ENCODE data around the gene TTBK2. TPM values are rescaled to one million over a fixed set of nuclear protein-coding genes. Genes with fewer than 3 reads are reported as not detected.

TTBK2 gene
- total and polyA plus RNA-seq, 2 donors (not counting 3 experiments of a cell fraction or from before 2014, with no cell fraction given), result 4.4 to 17.1 TPM

GRCh38 chr15:42803436-42803835 is 117.1 kb downstream of the TTBK2 start:
- Histone ChIP-seq H3K4me3 (replicated peaks in 1 of 3; ENCODE audit: insufficient read depth in 1 of 3, low read depth in 1 of 3, low read length in 3 of 3) (no peak overlapping the region), H4K20me1 (replicated peaks; ENCODE audit: control insufficient read depth, extremely low read depth, insufficient read depth, low read length) (no peaks in the 10 kb centered on the region), H3K27me3 (ENCODE audit: control insufficient read depth in 2 of 2, insufficient read depth in 2 of 2, low read length in 2 of 2) (no peaks in the 10 kb centered on the region), H3K36me3 (ENCODE audit: control insufficient read depth in 2 of 2, extremely low read depth in 1 of 2, insufficient read depth in 2 of 2, low read length in 2 of 2) (peaks cover 0 to 12% of the 10 kb centered on the region in 2 experiments), H3K27ac (ENCODE audit: insufficient read depth, low read depth, low read length) (no peak overlapping the region), H3K9me3 (replicated peaks; ENCODE audit: control insufficient read depth, insufficient read depth, low read length) (no peaks in the 10 kb centered on the region), H3K9me1 (replicated peaks; ENCODE audit: control insufficient read depth, extremely low read depth, insufficient read depth, low read length) (no peaks in the 10 kb centered on the region), H3K4me1 (ENCODE audit: control insufficient read depth, extremely low read depth, insufficient read depth, low read length) (no peaks in the 10 kb centered on the region), H3K4me2 (ENCODE audit: insufficient read depth, low read length) (no peak overlapping the region), H3K9ac (replicated peaks; ENCODE audit: extremely low read depth, insufficient read depth, low read length) (no peak overlapping the region), H2AFZ (ENCODE audit: low read depth, low read length) (no peak overlapping the region), H3K79me2 (ENCODE audit: control insufficient read depth, insufficient read depth, low read length) (no peaks in the 10 kb centered on the region)
- ChIA-PET CTCF (interaction anchor here (3.6 kb wide), 1 partner anchor 123 kb away, joined by 31 read pairs; no protein-coding TSS in a partner anchor), POLR2A (no interaction called here)
- DNase-seq (ENCODE audit: low read depth, low spot score) (no peak), FAIRE-seq (no peak)
- intact Hi-C loops (cut with micrococcal nuclease) (no loop called here), dilution Hi-C loops (cut with MboI; ENCODE audit: extremely low pct_ligation_motif_present, low sequenced_read_pairs) (no loop called here)
- TF ChIP-seq GATA2 (IDR thresholded peaks at IDR 0.05; ENCODE audit: insufficient read depth, insufficient read length, low read depth, low read length) (no peak), POLR2A (IDR thresholded peaks at IDR 0.05; ENCODE audit: low read depth, low read length) (no peak), JUN (IDR thresholded peaks at IDR 0.05; ENCODE audit: borderline replicate concordance, insufficient read depth, insufficient read length, low read depth) (no peak), MAX (IDR thresholded peaks at IDR 0.05; ENCODE audit: insufficient read depth, insufficient read length) (no peak), CTCF (IDR thresholded peaks at IDR 0.05; ENCODE audit: extremely low read depth in 1 of 2, insufficient read depth in 1 of 2, low read depth in 1 of 2, low read length in 2 of 2) (no peak), POLR2AphosphoS5 (IDR thresholded peaks at IDR 0.05; ENCODE audit: insufficient read depth, low read depth, low read length) (no peak), EZH2 (IDR thresholded peaks at IDR 0.05; ENCODE audit: borderline replicate concordance, low read depth, low read length, severe bottlenecking) (no peak), MYC (IDR thresholded peaks at IDR 0.05; ENCODE audit: low read depth, low read length) (no peak), FOS (IDR thresholded peaks at IDR 0.05; ENCODE audit: borderline replicate concordance, insufficient read depth, low read length) (no peak)
- BruUV-seq (replicated peaks), result no TSS peak
